GM21717 (cell line): ENCODE measurements around the gene SERP2.

Source experiments
- ATAC-seq: cut with Tn5 transposase; IDR thresholded peaks from one replicate; pipeline ENCODE4 v1.9.1; 2021; ENCODE audit warnings: mild to moderate bottlenecking, moderate library complexity; ENCODE audit not compliant: unreplicated experiment

Gene SERP2

DNA sequence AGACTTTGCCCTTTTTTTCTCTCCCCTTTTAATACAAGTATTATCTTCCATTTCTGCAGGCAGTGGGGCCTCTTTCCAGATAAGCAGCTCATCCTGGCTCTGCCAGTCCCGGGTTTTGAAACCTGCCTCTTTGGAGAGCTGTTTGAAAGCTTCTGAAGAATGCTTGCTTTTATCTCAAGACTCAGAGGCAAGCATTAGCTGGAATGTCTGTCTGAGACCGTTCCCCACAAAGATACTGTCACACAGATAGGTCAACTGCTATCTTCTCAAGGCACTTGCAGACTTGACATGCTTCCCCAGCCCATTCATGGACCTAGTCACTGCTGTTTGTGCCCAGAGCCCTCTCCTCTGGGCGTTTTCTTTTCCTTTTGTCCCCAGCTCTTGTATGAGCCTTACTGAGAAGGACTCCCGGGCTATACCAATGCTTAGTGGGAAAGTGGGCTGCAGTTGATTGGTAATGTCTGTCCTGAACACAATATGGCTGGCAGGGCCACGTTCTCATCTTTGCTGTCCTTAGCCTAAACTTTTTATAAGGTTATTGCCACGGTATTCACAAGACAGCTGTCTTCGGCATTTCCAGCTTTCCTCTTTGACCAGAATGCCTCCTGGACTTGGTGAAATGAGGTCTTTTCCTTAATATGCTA lies 13.4 kb downstream of the SERP2 start:
- no peak for ATAC-seq

DNA sequence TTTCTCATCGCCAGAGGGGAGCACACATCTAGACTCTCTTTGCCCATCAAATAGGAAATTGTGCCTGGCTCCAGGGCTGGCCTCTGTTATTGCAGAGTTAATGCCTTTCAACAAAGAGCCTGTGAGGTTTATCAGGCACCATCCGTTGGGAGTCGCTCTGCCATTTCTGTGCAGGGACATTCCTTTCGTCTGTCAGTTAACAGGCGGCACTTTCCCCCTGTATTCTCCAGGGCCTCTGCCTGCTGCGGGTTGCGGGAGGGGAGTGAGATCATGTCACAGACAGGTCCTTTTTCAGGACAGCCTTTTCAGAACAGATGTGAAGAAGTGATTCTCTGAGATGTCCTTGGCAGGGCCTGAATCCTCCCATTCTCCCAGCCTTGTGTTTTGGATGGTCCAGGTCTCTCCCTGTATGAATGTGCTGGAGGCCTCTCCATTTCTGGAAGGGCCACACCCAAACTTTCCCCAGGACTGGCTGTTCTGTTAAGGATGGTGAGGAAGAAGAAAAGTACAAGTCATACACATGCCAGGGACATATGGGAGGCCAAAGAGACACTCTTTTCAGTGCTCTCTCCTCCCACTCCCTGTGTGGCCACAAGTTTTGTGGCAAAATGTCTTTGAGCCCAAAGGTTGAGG lies 14.9 kb downstream of the SERP2 start:
- ATAC-seq: no peak

DNA sequence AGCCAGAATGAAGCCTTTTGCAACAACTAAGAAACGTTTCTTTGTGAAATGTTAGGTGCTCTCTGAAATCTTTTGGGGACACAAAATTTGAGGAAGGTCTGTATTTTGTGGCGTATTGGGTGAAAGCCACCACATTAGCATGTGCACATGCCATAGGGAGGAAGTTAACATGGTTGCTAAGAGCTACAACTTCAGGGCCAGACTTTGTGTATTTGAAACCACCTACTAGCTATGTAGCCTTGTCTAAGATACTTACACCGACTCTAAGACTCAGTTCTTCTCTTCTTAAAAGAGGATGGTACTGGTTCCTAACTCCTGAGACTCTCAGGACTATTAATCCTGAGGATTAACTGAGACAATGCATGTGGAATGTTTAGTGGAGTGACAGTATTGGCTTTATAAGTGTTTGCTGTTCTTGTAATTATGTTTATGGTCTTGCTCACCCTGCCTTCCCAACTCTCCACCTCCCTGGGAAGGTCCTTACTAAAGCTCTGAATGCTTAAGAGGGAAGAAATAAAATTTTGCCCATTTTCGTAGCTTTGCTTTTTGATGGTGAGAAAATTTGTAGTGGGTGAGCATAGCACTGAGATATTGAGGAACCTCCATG lies 15.5 kb downstream of the SERP2 start:
- ATAC-seq: no peak

DNA sequence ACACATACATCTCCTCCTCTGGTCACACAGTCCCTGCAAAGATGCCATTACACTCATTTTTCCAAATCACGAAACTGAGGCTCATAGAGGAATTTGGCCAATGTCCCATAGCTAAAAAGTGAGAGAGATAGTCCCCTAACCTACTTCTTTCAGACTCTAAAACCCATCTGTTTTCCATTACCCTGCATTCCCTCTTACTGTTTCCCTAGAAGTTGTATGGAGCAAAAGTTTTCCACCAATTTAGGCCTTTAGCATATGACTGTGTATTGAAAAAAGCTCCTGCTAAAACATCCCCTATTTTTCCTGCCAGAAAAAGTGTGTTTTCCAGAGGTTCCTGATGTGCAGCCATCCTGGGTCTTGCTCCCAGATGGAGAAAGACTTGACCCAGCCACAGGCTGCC lies 16.3 kb downstream of the SERP2 start:
- no peak for ATAC-seq

DNA sequence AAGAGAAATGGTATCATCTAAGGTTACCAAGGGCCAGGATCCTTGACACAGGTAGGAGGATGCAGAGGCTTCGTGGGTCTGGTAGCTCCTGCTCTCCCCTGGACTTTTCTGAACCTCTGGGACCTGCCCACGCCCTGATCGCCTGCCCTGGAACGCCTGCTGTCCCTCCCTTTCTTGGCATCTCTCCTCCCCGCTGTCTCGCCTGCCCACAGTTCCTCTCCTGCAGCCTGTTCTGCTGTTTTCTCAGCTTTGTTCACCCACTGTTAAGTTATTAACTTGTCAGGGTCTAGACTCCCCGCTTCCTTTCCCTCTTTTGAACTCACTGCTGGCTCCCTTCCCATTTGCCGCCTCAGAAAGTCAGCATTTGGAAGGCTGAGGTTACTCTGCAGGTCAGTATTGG lies 19.8 kb downstream of the SERP2 start:
- ATAC-seq: no peak

DNA sequence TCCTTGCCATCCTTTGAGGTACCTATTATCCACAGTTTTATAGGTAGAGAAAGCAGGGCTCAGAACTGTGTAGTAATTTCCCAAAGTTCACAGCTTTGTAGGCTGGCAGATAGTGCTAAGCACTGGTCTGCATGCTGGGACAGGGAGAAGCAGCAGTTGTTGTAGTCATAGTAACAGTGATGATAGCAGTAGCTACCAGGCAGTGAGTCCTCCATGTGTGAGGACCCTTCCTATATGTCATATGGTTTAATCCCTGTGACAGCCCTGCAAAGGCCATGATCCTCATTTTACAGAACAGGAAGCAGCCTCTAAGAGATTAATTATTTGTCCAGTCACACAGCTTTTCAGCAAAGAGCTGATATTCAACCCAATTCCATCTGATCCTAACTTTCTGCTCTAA lies 21.0 kb downstream of the SERP2 start:
- ATAC-seq: no peak

DNA sequence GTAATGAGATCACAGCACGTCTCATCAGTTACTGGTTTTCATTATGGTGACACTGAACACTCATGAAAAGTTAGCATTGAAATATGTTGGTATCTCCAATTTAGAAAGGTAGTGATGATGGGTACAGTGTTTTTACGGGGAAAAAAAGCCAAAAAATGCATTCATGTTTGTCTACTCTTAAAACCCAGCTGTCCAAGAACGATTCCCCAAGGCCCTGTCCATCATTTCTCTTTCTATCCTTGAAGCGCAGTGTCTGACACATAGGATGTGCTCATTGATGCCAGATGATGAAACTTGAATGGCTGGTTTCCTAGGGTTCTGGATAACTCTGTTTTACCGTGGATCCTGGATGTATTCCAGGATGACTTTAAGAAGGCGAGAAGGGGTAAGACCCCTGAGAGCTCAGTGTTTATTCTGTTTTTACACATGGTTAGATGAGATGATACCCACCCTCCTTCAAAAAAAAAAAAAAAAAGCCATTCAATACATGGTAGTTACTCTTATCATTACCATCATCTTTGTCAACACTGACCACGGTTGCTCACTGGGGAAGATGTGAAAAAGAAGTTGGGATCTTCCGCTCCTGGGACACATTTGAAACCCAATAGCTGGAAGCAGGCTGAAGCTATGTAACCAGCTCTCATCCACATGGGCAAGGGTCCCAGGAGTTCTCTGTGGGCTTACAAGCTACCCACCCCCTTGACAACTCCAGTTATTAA lies 22.5 kb downstream of the SERP2 start:
- ATAC-seq: no peak

DNA sequence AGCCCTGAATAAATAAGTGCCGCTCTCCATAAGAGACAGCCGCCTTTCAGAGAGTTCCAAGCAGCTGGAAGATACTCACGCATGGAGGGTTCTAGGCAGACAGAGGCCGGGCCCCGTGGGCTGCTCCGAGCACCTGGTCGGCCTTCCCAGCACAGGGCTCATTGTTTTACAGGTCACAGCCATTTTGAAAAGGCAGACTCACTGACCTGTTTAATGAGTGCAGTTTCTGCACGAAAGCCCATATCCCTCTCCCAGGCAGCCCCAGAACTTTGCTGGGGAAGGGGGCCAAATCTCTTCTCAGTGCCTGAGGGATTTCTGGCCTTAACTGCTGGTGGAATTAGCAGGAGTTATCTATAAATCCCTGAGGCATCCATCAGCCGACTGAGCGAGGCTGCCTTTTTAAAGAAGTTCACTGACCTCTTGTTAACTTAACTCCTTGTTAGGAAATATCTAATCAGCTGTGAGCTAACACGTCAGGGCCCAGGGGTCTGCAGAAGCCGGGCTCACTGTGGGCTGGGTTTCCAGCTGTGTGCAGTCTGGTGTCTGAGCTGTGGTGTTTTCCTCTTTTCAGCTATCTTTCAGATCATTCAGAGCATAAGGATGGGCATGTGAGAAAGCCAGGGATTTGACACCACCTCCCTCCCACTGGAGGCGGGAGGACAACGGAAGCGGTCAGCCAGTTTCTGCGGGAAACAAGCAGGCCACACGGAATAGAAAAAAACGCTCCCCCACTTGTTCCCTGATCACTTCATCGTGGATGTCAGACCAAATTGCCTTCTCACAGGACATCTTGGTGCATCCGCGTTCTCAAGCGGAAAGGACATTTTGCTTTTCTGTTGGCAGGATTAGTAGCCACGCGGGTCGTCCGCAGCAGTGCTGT lies 23.3 kb downstream of the SERP2 start:
- no peak for ATAC-seq

DNA sequence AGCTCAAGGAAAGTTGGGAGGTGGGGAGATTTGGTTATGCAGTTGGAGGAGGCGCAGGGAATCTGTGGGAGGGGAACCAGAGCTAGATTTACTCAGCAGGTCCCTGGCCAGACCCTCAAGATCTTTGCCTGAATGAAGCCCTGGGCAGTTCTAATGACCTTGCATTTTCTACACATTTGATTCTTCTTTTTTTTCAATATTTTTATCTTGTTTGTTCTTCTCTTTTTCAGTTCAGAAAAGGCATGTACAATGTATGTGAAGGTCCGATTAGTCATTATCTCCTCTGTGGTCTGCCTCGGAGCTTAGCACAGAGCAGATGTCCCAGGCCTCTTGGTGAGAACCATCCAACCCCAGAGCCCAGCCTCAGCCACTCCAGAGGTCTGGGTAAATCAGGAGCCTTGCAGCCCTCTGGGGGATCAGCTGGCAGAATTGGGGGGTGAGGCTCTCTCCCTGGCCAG lies 24.2 kb downstream of the SERP2 start:
- no peak for ATAC-seq

DNA sequence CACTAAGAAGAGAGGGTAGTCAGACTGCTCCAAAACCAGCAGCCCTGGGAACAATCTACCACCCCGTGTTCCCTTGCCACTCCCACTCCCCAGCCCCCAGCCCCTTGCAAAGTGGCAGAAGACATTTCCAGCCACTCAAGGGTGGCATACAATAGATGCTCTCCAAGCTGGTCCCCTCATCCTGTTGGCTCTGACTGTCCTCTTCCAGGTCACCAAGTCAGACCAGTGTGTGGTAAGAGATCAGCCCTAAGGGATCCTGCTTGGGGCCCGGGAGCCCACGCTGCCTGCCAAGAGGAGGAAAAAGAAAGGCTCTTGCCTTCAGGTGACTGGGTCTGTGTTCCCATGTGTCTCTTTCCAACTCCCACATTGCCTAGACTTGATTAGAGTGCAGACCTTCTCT lies 25.0 kb downstream of the SERP2 start:
- no peak for ATAC-seq

DNA sequence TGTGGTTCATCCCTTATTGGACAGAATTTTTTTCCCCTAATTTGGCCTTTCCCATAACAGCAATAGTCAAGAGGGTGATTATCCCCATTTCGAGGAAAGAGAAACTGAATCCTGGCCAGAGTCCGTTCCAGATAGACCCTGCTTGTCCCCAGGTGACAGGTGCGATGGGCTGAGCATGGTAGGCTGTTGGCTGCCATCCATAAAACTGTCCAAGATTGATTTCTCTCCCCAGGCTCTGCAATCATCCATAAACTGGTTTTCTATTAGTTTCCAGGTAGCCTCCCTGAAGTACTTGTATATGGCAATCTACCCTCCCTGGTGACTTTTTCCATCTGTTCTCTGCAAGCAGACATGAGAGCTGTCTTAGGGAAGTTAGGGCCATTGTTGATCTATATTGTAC lies 25.4 kb downstream of the SERP2 start:
- ATAC-seq: no peak

DNA sequence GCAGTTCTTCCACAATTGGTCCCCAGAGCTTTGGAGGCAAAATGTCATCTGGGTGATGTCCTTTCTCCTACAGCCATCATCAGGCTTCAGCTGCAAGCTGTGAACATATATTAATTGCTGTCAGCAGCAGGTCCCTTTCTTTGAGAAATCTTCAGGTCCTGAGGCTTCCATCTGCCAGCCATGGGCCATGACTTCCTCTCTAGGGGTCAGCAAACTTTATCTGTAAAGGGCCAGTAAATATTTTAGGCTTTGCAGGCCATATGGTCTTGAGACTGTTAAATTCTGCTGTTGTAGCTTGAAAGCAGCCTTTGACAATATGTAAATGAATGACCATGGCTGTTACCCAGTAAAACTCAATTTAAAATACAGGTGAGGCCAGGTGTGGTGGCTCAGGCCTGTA lies 27.1 kb downstream of the SERP2 start:
- no peak for ATAC-seq

DNA sequence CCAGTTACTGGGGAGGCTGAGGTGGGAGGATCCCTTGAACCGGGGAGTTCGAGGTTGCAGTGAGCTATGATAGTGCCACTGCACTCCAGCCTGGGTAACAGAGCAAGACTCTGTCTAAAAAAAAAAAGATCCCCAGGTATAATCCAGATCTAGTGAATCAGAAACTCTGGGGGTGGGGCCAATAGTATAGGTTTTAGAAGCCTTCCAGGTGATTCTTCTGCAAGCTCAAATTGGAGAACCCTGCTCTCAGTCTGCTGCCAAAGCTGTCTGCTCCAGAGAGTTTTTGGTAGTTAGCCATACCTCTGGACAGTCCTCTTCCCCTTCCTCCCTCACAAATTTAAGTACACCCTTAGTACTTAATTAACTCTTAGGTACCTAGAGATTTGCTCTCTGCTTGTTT lies 28.0 kb downstream of the SERP2 start:
- no peak for ATAC-seq

DNA sequence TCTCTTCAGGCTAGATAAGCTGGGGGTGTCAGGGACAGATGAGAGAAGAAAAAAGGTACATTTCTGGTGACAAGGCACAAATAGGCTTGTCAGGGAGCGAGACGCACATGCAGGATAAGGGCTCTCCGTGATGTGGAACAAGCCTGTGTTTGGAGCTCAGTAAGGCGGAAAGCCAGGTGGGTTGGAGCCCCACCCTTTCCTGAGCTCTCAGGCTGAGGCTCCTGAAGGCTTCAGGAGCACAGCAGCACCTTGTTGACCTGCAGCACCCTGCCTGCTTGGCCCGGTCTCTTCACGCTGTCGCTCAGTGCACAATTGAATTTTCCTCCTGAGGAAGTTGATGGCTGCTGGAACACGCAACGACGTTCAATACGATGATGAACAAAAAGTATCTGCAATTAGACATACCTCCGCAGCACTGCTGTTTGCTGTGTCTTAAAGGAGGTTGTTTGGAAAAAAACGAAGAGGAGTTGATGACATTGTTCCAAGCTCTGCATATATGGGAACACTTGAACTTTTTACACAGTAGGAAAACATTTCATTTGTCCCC lies 29.3 kb downstream of the SERP2 start:
- no peak for ATAC-seq

DNA sequence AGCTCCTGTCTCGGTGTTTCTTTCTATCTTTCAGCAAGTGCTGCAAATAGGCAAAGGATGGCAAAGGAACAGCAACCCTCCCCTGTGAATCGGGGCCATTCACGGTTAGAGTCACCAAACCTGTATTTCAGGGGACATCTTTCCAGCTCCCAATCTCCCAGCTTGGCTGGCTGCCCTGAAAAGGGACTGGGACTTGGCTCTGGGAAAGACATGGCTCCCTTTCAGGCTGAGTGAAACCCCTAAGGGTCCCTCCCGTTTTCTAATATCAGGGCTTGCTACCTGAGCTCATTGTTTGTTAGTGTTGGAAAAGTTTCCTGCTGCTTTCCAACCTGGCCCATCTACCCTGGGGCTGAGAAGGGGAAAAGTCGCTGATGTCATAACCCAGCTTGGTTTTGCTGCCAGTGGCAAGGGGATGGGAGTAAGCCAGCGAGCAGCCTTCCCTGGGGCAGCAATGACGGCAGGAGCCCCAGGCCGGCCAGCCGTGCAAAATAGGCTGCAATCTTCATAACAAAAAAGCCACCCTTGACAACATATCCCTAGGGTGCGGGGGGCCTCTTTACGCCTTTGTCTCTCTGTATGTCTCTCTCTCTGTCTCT lies 29.9 kb downstream of the SERP2 start:
- no peak for ATAC-seq

DNA sequence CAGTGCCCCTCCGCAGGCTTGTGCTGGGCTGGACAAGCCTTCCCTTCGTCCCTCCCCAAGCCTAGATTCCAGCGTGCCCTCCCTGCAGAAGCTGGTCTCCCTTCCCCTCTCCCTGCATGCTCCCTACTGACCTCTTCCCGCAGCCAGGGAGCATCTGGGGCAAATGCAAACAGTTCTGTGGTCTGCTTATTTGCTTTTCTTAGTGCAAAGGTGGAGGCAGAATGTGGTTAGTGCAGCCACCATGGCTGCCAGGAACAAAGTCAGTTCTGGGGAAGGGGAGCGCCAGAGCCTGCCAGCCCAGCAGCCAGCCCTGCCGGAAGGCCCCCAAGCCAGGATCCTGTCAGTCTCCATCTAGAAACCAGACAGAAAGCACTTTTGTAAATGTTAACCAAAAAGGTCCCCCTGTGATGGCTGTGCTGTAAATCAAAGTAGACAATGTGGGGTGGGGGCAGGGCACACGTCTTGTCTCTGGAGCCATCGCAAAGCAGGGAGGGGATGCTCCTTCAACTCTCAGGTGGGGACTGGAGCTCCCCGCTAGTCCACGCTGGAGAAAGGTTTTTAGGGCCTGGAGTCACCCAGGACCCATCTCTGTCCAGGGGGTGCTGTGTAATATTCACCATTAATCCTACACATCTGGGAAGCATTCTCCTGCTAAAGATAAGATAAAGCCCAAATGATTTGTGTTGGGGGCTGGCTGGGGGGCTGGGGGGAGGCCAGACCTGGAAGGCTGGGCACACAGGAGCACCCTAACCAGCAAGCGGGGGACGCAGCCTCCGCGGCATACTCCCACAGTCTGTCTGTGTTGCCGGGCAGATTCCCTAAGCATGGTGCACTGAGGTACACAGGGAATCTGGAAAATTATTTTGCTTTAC lies 30.9 kb downstream of the SERP2 start:
- no peak for ATAC-seq

DNA sequence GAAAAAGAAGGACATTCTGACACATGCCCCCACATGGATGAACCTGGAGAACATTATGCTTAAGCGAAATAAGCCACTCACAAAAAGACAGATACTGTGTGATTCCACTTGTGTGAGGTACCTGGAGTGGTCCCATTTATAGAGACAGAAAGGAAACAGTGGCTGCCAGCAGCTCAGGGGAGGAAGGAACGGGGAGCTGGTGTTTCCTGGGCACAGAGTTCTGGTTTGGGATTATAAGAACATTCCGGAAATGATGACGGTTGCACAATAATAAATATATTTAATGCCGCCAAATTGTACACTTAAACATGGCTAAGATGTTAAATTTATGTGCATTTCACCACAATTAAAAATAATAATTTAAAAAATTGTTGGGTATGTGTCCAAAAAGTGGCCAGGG lies 33.0 kb downstream of the SERP2 start:
- no peak for ATAC-seq

DNA sequence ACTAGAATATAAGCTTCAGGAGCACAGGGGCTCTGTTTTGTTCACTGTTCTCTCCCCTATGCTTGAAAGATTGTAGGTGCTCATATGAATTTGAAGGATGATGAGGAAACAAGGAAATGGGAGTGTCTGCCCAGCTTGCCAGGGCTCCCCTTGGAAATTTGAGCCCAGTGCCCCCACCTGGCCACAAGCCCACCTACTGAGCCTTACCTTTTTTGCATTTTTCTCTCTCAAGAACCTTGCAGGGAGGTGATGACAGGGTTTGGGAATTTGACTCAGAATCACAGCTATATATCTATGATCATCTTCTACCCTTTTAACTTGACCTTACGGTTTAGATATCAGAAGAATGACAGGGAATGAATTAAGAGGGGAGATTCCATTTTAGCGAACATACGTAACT lies 33.8 kb downstream of the SERP2 start:
- ATAC-seq: no peak

DNA sequence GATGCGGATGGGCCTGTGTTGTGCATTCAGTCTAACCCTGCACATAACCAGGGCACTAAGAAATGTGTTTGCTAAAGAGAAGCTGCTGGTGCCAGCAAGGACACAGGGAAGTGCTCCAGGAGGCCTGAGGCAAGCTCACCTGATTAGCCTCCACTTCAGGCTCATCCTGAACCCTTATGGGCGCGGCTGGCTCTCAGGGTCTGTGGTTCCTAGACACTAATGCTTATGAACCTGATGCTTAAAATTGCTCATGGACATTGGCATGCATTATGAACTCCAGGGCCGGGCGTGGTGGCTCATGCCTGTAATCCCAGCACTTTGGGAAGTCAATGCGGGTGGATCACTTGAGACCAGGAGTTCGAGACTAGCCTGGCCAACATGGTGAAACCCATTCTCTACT lies 34.3 kb downstream of the SERP2 start:
- no peak for ATAC-seq
